GM18951 (cell line): ENCODE data around the gene MRPL51.

Experiments used
- POLR2A ChIP-seq: IDR thresholded peaks from 4 replicates; pipeline ENCODE4 v1.6.1; 2011; ENCODE audit warnings: mild to moderate bottlenecking; ENCODE audit not compliant: insufficient read length, insufficient read depth; ENCODE audit errors: extremely low read depth
- in situ Hi-C: fragments of 300-500 bp; cut with MboI; formaldehyde crosslinking; loops from one replicate; pipeline ENCODE4 v1.12.0; 2022; ENCODE audit warnings: low sequenced_read_pairs, mixed read lengths, inconsistent platforms; ENCODE audit not compliant: unreplicated experiment

The MRPL51 gene

GRCh38 chr12:6452245-6452943 is 40.7 kb downstream of the MRPL51 start:
- no peak for TF ChIP-seq POLR2A
- in situ Hi-C loops: no loop called here

GRCh38 chr12:6451348-6452244 is 41.5 kb downstream of the MRPL51 start, which contains the start of gene TAPBPL:
TAPBPL (plus strand) TSS chr12:6452042; CDS start chr12:6452249, 207 bp downstream.
- TF ChIP-seq POLR2A: peak; percentile 52
- in situ Hi-C loops: no loop called here

- TF ChIP-seq POLR2A: no peak
- in situ Hi-C loops: no loop called here
Measured at GRCh38 chr12:6450869-6451347, 42.2 kb downstream of the MRPL51 start.

- TF ChIP-seq POLR2A: no peak
- in situ Hi-C loops: no loop called here
Measured at GRCh38 chr12:6450091-6450868, 42.8 kb downstream of the MRPL51 start.

- in situ Hi-C loops: no loop called here
Measured at GRCh38 chr12:6444704-6445688, 48.1 kb downstream of the MRPL51 start, which contains the start of gene CD27. CD27 (plus strand) TSS chr12:6444955; CDS start chr12:6445096, 141 bp downstream.

GRCh38 chr12:6444031-6444430 is 49.0 kb downstream of the MRPL51 start:
- TF ChIP-seq POLR2A: peak; percentile 45
- in situ Hi-C loops: no loop called here

More at GRCh38 chr12:6444704-6445688, 48.1 kb downstream of the MRPL51 start, which contains the start of gene CD27:
- TF ChIP-seq POLR2A: peak; percentile 71

GRCh38 chr12:6443361-6443983 is 49.6 kb downstream of the MRPL51 start:
- in situ Hi-C loops: no loop called here
- peak; percentile 48 for TF ChIP-seq POLR2A

GRCh38 chr12:6442836-6443235 is 50.2 kb downstream of the MRPL51 start:
- in situ Hi-C loops: no loop called here
- TF ChIP-seq POLR2A: no peak
